Right kidney (tissue), 1 donor: ENCODE results near the gene HMCES.
"Not testable (repeated sequence)": the region's sequence is repeated elsewhere in the genome, so short reads cannot be mapped to it uniquely, and the experiment has no call there.

Experiments used
- DNase-seq: peaks from one replicate; pipeline ENCODE4 v3.0.0-alpha.2; 2016

Gene HMCES

GRCh38 chr3:129346695-129347457 lies 68.2 kb downstream of the HMCES start:
- DNase-seq: no peak

GRCh38 chr3:129347458-129347845 lies 68.8 kb downstream of the HMCES start:
- DNase-seq: no peak

DNA sequence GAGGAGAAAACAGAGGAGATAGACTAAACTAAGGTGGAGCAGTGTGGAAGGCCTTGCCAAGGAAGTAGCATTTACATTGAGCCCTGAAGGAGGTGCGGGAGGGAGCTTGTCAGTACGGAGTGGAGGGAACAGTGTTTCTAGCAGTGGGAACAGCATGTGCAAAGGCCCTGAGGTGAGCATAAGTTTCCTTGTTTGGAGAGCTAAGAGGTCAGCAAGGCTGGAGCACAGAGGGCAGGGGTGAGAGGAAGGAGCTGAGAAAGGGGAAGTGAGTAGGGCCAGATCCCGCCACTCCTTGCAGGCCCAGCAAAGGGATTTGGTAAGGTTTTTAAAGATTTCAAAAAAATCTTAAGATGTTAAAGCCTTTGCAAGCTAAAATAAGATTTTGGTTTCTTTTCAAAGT lies 70.1 kb downstream of the HMCES start:
- DNase-seq: no peak

DNA sequence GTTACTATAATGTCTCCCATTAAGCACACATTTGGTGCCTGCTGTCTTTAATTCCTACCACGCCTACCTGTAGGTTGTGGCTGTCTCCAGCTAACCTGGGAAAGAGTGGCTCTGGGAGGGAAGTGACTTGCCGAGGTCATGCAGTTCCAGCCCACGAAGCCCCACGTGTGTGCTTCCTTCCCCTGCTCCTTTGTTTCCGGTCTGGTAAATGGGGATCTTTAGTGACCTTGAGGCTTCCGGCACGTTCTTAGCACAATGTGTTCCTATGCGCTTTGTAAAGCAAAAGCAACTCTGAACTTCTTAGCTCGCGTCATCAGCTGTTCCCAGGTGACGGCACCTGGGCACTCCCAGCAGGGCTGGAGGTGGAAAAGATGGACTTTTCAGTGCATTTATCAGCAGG lies 70.5 kb downstream of the HMCES start:
- DNase-seq: not testable (repeated sequence)

GRCh38 chr3:129349791-129350190 lies 71.1 kb downstream of the HMCES start:
- no peak for DNase-seq

GRCh38 chr3:129352045-129352444 lies 73.4 kb downstream of the HMCES start:
- no peak for DNase-seq

DNA sequence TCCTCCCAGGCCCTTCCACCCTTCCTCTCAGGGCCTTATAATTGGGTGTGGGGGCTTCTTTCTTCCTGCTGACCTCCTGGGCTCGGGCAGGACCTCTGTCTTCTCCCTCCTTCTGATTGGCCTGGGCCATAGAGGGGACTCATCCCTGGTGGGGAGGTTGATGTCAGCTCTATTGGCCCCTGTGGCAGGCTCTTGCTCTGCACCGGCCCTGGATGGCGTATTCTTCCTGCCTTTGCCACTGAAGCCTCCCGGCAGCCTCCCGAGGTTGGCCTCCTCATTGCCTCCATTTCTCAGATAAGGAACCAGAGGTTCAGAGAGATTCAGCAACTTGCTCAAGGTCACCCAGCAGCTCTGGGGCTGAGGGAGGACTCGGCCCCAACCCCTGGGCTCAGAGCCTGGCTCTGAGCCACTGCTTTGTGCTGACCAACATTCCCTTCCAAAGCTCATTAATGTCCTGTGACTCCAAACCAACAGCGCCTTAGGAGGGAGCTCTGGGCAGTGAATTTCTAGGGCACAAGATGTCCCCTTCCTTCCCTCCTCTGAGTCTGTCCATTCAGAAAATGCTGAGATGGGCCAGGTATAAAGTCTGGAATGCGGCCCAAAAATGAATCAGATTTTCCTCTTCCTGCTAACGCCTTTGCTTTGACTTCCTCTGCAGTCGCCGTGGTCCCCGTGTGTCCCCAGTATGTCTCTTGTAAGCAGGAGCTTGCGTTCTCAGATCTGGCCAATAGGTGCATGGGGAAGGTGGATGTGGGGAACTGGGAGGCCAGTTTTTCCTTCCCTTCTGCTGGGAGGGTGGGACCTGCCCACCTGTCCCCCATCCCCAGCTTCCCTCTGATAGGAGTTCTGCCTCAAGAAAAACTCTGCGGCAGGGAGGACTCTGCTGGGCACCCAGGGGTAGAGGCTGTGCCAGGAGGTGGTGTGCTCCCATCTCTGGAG lies 74.2 kb downstream of the HMCES start:
- no peak for DNase-seq

- no peak for DNase-seq
Measured at GRCh38 chr3:129353589-129353941, 74.9 kb downstream of the HMCES start.
